Measurements from ENCODE around the gene SPDYE2. TPM values are rescaled to one million over a fixed set of nuclear protein-coding genes. Genes with fewer than 3 reads are reported as not detected.
"Not testable (repeated sequence)": the region's sequence is repeated elsewhere in the genome, so short reads cannot be mapped to it uniquely, and the experiment has no call there.

SPDYE2 gene
- total and polyA plus RNA-seq, 2 donors = 0.05 TPM

GRCh38 chr7:102514881-102515721 lies 35.9 kb upstream of the SPDYE2 start:
- H3K4me1 ChIP-seq (ENCODE audit: control insufficient read depth in 2 of 2, insufficient read depth in 2 of 2, low read length in 2 of 2); H3K27ac ChIP-seq (ENCODE audit: low read depth in 1 of 2, low read length in 1 of 2); DNase-seq (ENCODE audit: low read depth in 6 of 9, low spot score in 9 of 9); H3K9me3 ChIP-seq (ENCODE audit: control insufficient read depth in 2 of 2, insufficient read depth in 1 of 2, low read length in 1 of 2); H3K36me3 ChIP-seq (ENCODE audit: control insufficient read depth in 2 of 2, insufficient read depth in 2 of 2, low read length in 1 of 2); H3K27me3 ChIP-seq (ENCODE audit: control insufficient read depth in 2 of 2, insufficient read depth in 1 of 2, low read length in 1 of 2); H3K4me3 ChIP-seq (ENCODE audit: low read length in 2 of 2): not testable (repeated sequence)
- WGBS = 35% methylated on average over 3 of the region's 15 CpGs

- DNase-seq (ENCODE audit: low read depth in 6 of 9, low spot score in 9 of 9); H3K4me3 ChIP-seq (ENCODE audit: low read length in 2 of 2); H3K4me1 ChIP-seq (ENCODE audit: control insufficient read depth in 2 of 2, insufficient read depth in 2 of 2, low read length in 2 of 2); H3K27ac ChIP-seq (ENCODE audit: low read depth in 1 of 2, low read length in 1 of 2); H3K36me3 ChIP-seq (ENCODE audit: control insufficient read depth in 2 of 2, insufficient read depth in 2 of 2, low read length in 1 of 2); H3K27me3 ChIP-seq (ENCODE audit: control insufficient read depth in 2 of 2, insufficient read depth in 1 of 2, low read length in 1 of 2); H3K9me3 ChIP-seq (ENCODE audit: control insufficient read depth in 2 of 2, insufficient read depth in 1 of 2, low read length in 1 of 2): not testable (repeated sequence)
- no CpG with 5 or more reads among the region's 3 CpGs for WGBS
These were observed 35.1 kb upstream of the SPDYE2 start for GRCh38 chr7:102515889-102516288.

- not testable (repeated sequence) for H3K4me1 ChIP-seq (ENCODE audit: control insufficient read depth in 2 of 2, insufficient read depth in 2 of 2, low read length in 2 of 2); H3K36me3 ChIP-seq (ENCODE audit: control insufficient read depth in 2 of 2, insufficient read depth in 2 of 2, low read length in 1 of 2); H3K9me3 ChIP-seq (ENCODE audit: control insufficient read depth in 2 of 2, insufficient read depth in 1 of 2, low read length in 1 of 2); H3K27me3 ChIP-seq (ENCODE audit: control insufficient read depth in 2 of 2, insufficient read depth in 1 of 2, low read length in 1 of 2); H3K27ac ChIP-seq (ENCODE audit: low read depth in 1 of 2, low read length in 1 of 2); H3K4me3 ChIP-seq (ENCODE audit: low read length in 2 of 2); DNase-seq (ENCODE audit: low read depth in 6 of 9, low spot score in 9 of 9)
- no CpG with 5 or more reads among the region's 10 CpGs for WGBS
These were observed 34.1 kb upstream of the SPDYE2 start for GRCh38 chr7:102516951-102517350.

- not testable (repeated sequence) for H3K9me3 ChIP-seq (ENCODE audit: control insufficient read depth in 2 of 2, insufficient read depth in 1 of 2, low read length in 1 of 2); H3K4me3 ChIP-seq (ENCODE audit: low read length in 2 of 2); H3K36me3 ChIP-seq (ENCODE audit: control insufficient read depth in 2 of 2, insufficient read depth in 2 of 2, low read length in 1 of 2); H3K27ac ChIP-seq (ENCODE audit: low read depth in 1 of 2, low read length in 1 of 2); DNase-seq (ENCODE audit: low read depth in 6 of 9, low spot score in 9 of 9); H3K4me1 ChIP-seq (ENCODE audit: control insufficient read depth in 2 of 2, insufficient read depth in 2 of 2, low read length in 2 of 2); H3K27me3 ChIP-seq (ENCODE audit: control insufficient read depth in 2 of 2, insufficient read depth in 1 of 2, low read length in 1 of 2)
- under 1% methylated on average over 13 of the region's 61 CpGs for WGBS
These were observed 33.4 kb upstream of the SPDYE2 start, which contains the start of gene RASA4B for GRCh38 chr7:102517550-102518147. Gene RASA4B, minus strand, starts transcription at chr7:102517777. Its CDS starts 67 bp downstream, at chr7:102517710.

- not testable (repeated sequence) for H3K4me1 ChIP-seq (ENCODE audit: control insufficient read depth in 2 of 2, insufficient read depth in 2 of 2, low read length in 2 of 2); DNase-seq (ENCODE audit: low read depth in 6 of 9, low spot score in 9 of 9); H3K4me3 ChIP-seq (ENCODE audit: low read length in 2 of 2); H3K27me3 ChIP-seq (ENCODE audit: control insufficient read depth in 2 of 2, insufficient read depth in 1 of 2, low read length in 1 of 2); H3K9me3 ChIP-seq (ENCODE audit: control insufficient read depth in 2 of 2, insufficient read depth in 1 of 2, low read length in 1 of 2); H3K27ac ChIP-seq (ENCODE audit: low read depth in 1 of 2, low read length in 1 of 2); H3K36me3 ChIP-seq (ENCODE audit: control insufficient read depth in 2 of 2, insufficient read depth in 2 of 2, low read length in 1 of 2)
- 99% methylated on average over 4 of the region's 5 CpGs for WGBS
These were observed 30.2 kb upstream of the SPDYE2 start for GRCh38 chr7:102520797-102521196.

GRCh38 chr7:102524803-102525202 lies 26.2 kb upstream of the SPDYE2 start:
- 81% methylated on average over 1 of the region's 2 CpGs for WGBS
- H3K9me3 ChIP-seq (ENCODE audit: control insufficient read depth in 2 of 2, insufficient read depth in 1 of 2, low read length in 1 of 2); DNase-seq (ENCODE audit: low read depth in 6 of 9, low spot score in 9 of 9): not testable (repeated sequence)

GRCh38 chr7:102527182-102527581 lies 23.8 kb upstream of the SPDYE2 start:
- not testable (repeated sequence) for DNase-seq (ENCODE audit: low read depth in 6 of 9, low spot score in 9 of 9); H3K27me3 ChIP-seq (ENCODE audit: control insufficient read depth in 2 of 2, insufficient read depth in 1 of 2, low read length in 1 of 2); H3K4me3 ChIP-seq (ENCODE audit: low read length in 2 of 2); H3K36me3 ChIP-seq (ENCODE audit: control insufficient read depth in 2 of 2, insufficient read depth in 2 of 2, low read length in 1 of 2); H3K27ac ChIP-seq (ENCODE audit: low read depth in 1 of 2, low read length in 1 of 2); H3K4me1 ChIP-seq (ENCODE audit: control insufficient read depth in 2 of 2, insufficient read depth in 2 of 2, low read length in 2 of 2); H3K9me3 ChIP-seq (ENCODE audit: control insufficient read depth in 2 of 2, insufficient read depth in 1 of 2, low read length in 1 of 2)
- 98% methylated on average over 1 of the region's 8 CpGs for WGBS

More at GRCh38 chr7:102524803-102525202, 26.2 kb upstream of the SPDYE2 start:
- H3K4me1 ChIP-seq (ENCODE audit: control insufficient read depth in 2 of 2, insufficient read depth in 2 of 2, low read length in 2 of 2); H3K4me3 ChIP-seq (ENCODE audit: low read length in 2 of 2); H3K27me3 ChIP-seq (ENCODE audit: control insufficient read depth in 2 of 2, insufficient read depth in 1 of 2, low read length in 1 of 2); H3K36me3 ChIP-seq (ENCODE audit: control insufficient read depth in 2 of 2, insufficient read depth in 2 of 2, low read length in 1 of 2); H3K27ac ChIP-seq (ENCODE audit: low read depth in 1 of 2, low read length in 1 of 2): not testable (repeated sequence)

- DNase-seq (ENCODE audit: low read depth in 6 of 9, low spot score in 9 of 9); H3K9me3 ChIP-seq (ENCODE audit: control insufficient read depth in 2 of 2, insufficient read depth in 1 of 2, low read length in 1 of 2); H3K36me3 ChIP-seq (ENCODE audit: control insufficient read depth in 2 of 2, insufficient read depth in 2 of 2, low read length in 1 of 2); H3K4me3 ChIP-seq (ENCODE audit: low read length in 2 of 2); H3K4me1 ChIP-seq (ENCODE audit: control insufficient read depth in 2 of 2, insufficient read depth in 2 of 2, low read length in 2 of 2); H3K27ac ChIP-seq (ENCODE audit: low read depth in 1 of 2, low read length in 1 of 2); H3K27me3 ChIP-seq (ENCODE audit: control insufficient read depth in 2 of 2, insufficient read depth in 1 of 2, low read length in 1 of 2): not testable (repeated sequence)
- 100% methylated on average over 3 of the region's 13 CpGs for WGBS
These were observed 22.9 kb upstream of the SPDYE2 start for GRCh38 chr7:102527822-102528793.

- not testable (repeated sequence) for H3K9me3 ChIP-seq (ENCODE audit: control insufficient read depth in 2 of 2, insufficient read depth in 1 of 2, low read length in 1 of 2); H3K4me1 ChIP-seq (ENCODE audit: control insufficient read depth in 2 of 2, insufficient read depth in 2 of 2, low read length in 2 of 2); H3K36me3 ChIP-seq (ENCODE audit: control insufficient read depth in 2 of 2, insufficient read depth in 2 of 2, low read length in 1 of 2); DNase-seq (ENCODE audit: low read depth in 6 of 9, low spot score in 9 of 9); H3K4me3 ChIP-seq (ENCODE audit: low read length in 2 of 2); H3K27ac ChIP-seq (ENCODE audit: low read depth in 1 of 2, low read length in 1 of 2); H3K27me3 ChIP-seq (ENCODE audit: control insufficient read depth in 2 of 2, insufficient read depth in 1 of 2, low read length in 1 of 2)
- WGBS = no CpG with 5 or more reads among the region's 7 CpGs
These were observed 19.4 kb upstream of the SPDYE2 start for GRCh38 chr7:102531583-102531982.
